22Rv1 (cell line): ENCODE data around the gene KLRC1.
"Not testable (repeated sequence)": the region's sequence is repeated elsewhere in the genome, so short reads cannot be mapped to it uniquely, and the experiment has no call there.

ENCODE experiments used
- CTCF ChIP-seq: fragments of 450-650 bp; IDR thresholded peaks from 2 replicates; pipeline ENCODE4 v1.5.1; 2017; ENCODE audit warnings: mild to moderate bottlenecking
- ZFX ChIP-seq: fragments of 450-650 bp; IDR thresholded peaks from 2 replicates; pipeline ENCODE4 v1.6.1; 2017; ENCODE audit warnings: antibody characterized with exemption, borderline replicate concordance

- TF ChIP-seq CTCF, ZFX: not testable (repeated sequence)
Observed at GRCh38 chr12:10430623-10431022, 22.6 kb downstream of the KLRC1 start.
